GM19193 (cell line): ENCODE measurements around the gene USP2.

Experiments
- POLR2A ChIP-seq: IDR thresholded peaks from 4 replicates; pipeline ENCODE4 v1.6.1; 2011; ENCODE audit not compliant: insufficient read depth, insufficient read length; ENCODE audit errors: extremely low read depth

Gene USP2, protein sequence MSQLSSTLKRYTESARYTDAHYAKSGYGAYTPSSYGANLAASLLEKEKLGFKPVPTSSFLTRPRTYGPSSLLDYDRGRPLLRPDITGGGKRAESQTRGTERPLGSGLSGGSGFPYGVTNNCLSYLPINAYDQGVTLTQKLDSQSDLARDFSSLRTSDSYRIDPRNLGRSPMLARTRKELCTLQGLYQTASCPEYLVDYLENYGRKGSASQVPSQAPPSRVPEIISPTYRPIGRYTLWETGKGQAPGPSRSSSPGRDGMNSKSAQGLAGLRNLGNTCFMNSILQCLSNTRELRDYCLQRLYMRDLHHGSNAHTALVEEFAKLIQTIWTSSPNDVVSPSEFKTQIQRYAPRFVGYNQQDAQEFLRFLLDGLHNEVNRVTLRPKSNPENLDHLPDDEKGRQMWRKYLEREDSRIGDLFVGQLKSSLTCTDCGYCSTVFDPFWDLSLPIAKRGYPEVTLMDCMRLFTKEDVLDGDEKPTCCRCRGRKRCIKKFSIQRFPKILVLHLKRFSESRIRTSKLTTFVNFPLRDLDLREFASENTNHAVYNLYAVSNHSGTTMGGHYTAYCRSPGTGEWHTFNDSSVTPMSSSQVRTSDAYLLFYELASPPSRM

DNA sequence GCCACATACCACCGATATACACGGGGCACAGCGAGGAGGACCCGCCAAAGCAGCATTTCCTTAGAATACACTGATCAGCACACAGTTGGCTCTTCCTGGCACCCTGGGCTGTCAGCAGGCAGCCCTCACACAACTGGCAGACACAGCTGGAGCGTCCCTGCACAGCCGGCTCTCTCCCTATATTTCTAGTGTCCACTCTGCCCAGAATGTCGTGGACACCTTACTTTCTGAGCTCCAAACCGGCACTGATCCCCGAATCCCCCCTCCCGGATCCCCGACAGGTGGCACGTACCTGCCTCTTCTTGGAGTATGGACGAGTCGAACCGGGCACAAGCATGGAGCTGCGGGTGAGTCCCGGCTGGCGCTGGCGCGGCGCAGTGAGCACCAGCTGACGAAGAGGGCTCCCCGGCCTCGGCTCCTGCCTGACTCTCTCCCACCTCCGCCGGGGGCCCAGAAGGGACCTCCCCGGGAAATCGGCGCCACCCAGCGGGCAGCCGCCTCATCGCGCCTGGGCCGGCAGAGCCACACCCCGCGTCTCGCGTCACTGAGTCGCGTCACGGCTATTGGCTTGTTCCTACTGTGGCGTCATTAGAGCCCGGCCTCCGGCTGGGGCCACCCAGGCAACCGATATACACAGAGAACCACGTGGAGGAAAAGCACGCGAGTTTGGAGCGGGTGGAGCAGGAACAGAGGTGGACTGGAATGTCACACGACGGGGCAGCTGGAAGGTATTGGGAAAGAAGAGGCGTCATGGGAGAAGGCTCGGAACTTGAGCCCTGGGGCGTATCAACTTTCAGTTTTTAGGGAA is at the start of gene USP2:
Gene USP2, minus strand, starts transcription at position 510 of the 808 bp plus-strand sequence. CDS start 8,210 bp downstream, outside the sequence.
- no peak for TF ChIP-seq POLR2A

DNA sequence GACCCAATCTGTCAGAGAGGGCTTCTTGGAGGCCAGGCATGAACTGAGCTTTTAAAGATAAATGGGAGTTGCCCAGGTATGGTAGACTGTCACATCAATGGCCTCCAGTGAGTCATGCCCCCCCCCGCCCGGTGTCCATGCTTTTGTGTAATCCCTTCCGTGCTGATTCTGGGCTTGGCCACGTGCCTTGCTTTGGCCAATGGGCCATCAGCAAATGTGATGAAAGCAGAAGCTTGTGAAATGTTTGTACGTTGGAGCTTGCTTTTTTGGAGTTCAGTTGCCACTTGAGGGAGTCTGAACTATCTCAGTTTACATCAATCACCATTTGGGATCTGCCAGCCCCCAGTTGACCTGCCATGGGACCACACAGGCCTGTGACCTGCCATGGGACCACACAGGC is 45.8 kb upstream of the USP2 start:
- no peak for TF ChIP-seq POLR2A

DNA sequence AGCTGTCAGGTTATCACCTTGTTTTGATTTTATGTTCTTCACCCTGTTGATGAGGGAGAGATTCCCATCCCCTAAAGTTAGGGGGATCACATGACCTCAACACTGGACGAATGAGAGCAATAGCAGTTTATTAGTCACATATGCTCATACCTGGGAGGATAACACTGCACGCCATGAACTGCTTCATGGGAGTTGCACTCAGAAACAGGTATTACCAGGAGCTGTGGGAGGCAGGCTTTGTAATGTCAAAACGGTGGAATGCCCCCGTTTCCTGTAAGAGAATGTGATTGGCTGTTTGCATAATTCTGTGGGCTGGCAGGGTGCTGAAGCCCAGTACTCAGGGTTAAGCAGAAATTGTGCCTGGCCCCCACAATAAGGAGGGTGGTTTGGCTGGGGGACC is 44.7 kb upstream of the USP2 start:
- no peak for TF ChIP-seq POLR2A

DNA sequence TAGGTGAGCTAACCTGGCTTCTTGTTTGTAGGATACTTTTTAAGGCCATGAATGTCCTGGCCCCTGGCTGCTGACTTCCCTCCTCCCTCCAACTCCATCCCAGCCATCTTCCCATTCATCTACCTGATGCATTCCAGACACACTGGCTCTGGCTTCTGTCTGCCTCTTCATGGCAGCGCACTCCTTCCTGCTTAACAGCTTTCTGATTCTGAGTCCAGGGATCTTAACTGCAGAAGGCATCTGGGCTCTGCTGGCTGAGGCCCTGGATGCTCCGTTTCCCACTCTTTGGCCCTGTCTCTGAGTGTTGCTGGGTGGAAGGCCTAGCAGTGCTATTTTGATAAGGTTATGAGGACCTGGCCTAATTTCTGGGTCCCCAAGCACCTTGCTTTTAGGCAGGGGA is 43.3 kb upstream of the USP2 start:
- no peak for TF ChIP-seq POLR2A

DNA sequence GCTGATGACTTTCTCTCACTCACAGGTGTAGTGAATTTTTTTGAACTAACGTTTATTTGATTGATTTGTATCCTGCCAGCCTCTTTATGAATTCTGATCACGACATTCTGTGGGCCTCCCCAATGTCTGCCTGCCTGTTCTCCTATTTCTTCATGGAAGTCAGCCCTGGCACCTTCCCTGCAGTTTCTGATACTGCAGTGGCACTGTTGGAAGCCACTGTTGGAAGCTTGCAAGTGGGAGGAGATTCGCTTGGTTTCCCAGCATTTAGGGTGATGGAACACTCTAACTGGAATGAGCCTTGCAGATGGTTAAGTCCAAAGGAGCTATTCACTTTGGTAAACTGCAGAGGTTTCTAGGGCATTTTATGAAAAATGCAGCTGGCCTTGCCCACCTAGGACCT is 42.8 kb upstream of the USP2 start:
- no peak for TF ChIP-seq POLR2A

DNA sequence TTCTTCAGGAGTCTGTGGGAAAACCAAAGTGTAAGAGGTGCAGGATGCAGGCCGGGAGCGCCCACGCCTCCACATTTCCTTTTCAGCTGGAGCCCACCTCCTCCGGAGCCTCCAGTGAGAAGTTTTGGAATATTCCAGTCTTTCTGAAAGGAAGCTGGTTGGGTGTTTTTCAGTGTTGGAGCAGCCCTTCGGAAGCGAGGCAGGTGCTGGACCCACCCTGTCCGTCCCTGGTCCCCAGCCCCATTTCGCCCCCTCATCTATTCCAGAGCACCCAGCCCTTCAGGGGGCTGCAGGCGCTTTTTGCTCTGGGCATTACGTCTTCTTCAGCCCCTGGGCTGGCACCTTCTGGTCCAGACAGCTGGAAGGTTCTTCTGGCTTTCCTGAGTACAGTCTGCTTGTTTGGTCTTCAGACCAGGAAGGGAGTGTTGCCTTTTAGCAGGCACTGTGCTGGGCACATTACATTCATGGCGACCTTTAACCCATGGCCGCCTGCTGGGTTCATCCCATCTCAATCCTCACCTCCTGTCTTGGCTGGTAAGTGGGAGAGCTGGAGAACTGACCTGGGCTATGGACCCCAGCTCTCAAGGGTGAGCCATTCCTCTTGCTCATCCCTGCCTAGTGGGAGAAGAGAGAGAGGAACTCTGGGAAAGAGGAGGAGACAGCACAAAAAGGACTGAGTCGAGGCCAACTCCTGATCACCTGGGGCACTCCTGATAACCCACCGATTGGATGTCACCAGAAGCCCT is 42.2 kb upstream of the USP2 start:
- no peak for TF ChIP-seq POLR2A

DNA sequence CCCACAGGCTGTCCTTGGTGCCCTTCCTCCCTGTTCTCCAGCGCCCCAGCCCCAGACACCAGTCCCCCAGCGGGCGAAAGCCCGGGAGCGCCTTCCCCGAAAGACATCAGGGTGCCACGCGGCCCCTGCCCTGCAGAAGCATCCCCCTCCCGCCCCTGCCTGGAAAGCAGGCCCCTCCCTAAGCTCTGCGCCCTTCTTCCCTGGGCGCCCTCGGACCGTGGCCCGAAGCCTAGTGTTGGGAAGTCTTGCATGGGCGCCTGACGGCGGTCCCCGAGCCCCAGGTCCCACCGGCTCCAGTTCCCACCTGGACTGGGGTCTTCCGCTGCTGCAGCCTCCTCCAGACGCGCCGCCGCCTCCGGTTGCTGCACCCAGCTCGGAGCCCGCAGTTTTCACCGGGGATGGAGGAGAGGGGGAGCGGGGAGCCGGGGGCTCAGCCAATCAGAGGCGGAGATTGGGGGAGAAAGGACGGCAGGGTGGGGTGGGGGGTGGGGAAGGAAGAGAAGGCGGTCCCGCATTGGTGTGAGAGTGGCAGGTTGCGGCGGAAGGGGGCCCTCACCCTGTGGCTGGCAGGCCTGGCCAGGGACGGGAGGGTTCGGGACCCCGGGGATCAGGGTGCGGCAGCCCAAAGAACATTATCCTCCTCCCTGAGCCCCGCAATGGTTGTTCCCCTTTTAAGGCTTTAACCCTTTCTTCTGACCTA is 41.5 kb upstream of the USP2 start, which contains the start of gene THY1:
Gene THY1, minus strand, starts transcription at position 364 of the 700 bp plus-strand sequence. CDS start 2,267 bp downstream, outside the sequence.
- TF ChIP-seq POLR2A, result no peak

DNA sequence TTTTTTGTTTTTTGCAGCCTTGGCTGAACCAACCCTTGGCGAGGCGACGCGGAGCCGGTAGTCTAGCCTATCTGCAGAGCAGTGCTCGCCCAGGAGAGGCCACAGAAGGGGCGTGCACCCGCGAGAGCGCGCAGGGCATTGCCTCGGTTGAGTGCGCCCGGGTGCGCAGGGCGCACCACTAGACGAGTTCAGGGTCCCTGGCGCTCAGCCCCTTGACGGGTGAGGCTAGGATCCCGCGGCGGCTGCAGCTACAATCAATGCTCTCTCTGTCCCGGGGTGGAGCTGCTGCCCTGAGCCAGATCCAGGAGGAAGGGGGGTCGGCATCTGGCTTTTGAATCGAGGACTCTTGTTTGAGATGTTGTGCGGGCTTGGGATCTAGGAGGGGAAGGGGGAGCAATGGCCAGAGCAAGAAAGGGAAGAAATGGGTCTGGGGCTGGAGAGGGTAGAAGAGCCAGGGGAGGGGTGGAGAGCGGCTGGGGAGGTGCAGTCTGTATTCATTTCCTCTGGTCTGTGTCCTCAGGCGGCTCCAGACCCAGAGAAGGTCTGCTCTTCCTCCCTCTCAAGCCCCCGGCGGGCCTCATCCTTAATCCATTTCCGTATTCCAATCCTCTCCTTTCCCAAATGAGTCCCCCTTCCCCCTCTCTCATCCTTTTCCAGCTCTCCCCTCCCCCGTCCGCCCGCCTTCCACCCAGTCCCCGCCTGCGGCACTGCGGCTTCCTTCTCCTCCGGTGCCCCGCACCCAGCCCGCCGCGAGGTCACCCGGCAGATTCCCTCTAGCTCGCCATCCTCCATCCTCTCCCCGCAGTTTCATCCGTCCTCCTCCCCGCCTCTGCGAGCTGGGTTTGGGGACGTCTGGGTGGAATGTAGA is 40.7 kb upstream of the USP2 start:
- no peak for TF ChIP-seq POLR2A

DNA sequence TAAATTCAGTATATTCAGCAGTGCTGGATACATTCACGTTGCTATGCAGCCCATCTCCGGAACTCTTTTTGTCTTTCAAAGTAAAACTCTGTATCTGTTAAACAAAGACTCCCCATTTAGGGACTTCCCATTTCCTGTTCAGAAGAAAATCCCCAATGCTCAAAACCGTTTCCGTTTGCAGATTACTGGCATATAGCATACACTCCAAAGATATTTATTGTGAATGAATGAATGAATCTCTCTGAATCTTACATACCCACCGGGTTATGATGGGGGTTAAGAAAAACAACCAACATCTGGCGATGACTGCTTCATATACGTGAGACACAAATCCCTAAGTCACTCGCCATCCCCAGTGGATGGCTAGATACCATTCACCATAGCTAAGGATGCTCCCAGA is 39.9 kb upstream of the USP2 start:
- TF ChIP-seq POLR2A, result no peak

DNA sequence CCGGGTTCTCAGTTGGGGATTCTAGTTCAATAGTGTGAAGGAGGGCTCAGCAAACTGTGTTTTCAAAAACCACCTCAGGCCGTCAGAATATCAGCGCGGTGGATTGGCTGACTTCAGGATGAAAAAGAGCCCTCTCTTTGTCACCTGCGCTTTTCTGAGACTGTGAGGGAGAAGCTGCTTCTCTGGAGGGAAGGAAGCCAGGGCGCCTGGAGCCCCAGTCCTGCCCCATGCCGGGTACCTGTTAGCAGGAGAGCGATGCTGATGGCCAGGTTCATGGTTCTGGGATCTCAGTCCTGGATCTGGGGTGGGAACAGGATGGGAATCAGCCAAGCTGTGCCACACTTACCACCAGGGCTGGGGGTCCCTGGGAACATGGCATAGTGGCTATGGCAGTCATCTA is 39.1 kb upstream of the USP2 start:
- no peak for TF ChIP-seq POLR2A

DNA sequence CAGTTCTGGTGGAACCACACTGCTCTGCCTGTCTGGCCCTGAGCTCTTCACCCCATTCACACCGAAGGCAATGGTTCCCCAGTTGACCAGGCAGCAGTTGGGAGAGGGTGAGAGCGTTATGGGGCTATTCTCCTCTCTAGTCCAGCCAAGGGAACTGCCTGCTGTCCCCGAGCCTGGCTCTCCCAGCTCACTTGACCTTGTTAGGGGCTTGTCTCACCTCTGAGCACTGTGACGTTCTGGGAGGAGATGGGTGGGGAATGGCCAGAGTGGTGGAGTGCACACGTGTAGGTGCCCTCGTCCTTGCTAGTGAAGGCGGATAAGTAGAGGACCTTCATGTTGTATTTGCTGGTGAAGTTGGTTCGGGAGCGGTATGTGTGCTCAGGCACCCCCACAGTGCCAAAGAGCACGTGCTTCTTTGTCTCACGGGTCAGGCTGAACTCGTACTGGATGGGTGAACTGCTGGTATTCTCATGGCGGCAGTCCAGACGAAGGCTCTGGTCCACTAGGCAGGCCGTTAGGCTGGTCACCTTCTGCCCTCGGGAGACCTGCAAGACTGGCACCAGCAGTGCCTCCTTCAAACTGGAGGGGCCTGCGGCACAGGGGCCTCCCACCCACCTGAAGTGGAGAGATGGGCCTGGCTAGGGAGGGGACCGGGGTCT is 38.5 kb upstream of the USP2 start:
- no peak for TF ChIP-seq POLR2A

DNA sequence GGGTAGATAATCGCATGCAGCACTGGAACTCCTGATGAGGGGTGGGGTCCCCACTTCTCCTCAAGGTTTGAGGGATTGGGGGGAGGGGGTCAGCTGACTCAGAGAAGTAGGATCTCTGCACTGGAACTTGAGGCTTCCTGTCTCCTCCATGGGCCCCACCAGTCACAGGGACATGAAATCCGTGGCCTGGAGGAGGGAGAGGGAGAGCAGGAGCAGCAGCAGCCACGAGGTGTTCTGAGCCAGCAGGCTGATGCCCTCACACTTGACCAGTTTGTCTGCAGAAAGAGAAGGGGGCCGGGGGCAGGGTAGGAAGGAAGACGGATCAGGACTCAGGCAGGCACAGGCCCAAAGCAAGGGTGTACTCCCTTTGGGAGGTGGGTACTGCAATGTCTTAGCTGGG is 37.8 kb upstream of the USP2 start:
- no peak for TF ChIP-seq POLR2A

DNA sequence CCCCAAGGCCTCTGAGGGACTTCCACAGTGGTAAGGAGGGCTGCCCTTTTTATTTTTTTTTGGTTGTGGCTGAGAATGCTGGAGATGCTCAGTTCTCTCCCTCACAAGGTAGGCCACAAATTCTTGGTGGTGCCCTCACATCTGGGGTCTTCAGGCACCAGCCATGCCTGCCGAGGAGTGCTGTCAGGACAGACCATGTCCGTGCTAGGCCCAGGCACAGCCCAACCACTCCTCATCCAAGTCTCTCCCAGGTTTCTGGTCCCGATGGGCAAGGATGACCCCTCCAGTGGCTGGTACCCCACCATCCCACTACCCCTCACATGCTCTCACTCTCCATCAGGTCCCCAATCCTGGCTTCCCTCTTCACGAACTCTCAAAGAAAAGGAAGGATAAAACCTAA is 37.3 kb upstream of the USP2 start:
- TF ChIP-seq POLR2A, result no peak

DNA sequence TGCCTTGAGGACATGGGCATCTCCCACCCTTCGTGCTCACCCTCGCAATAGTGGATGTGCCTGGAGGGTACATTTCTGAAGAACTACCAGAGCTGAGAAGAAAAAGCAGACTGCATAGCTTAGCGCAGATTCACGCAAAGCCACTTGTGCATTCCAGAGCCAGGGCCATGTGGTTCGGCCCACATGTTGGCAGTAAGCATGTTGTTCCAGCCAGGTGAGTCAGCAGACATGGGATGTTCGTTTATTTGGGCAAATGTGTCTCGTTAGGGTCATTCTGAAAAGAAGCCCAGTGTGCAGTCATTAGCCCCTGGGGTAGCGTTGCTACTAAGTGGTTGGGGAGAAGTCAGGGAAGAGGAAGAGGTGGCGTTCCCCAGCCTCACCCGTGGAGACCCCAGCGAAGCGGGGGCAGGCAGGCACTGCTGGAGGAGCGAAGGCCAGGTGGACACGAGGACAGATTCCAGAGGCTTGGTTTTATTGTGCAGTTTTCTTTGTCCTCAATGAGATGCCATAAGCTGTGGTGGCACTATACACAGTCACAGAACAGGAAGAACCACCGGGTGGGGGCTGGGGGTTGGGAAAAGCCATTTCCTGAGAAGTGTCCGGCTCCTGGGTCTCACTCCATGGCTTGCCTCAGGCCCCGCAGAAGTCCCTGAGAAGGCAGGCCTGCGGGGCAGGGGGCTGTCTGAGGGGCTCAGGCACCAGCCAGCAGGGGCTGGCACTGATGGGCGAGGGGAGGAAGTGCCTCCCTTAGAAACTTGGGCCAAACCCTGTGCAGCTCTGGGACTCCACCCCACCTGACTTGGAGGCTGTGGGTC is 36.4 kb upstream of the USP2 start:
- TF ChIP-seq POLR2A, result no peak
